Activated T-cell treated with anti-CD3 and anti-CD28 coated beads, Interleukin-2, amount 50 U/mL, for 72 hours (primary cell): ENCODE measurements around the gene TMEM150B. TPM values are rescaled to one million over a fixed set of nuclear protein-coding genes. Genes with fewer than 3 reads are reported as not detected.

Experiments
- ATAC-seq, 2 donors: fragments of 150-1000 bp; cut with Tn5 transposase; replicated peaks in 1 of 2; 2 replicates each; pipeline ENCODE4 v1.10.0; 2021; ENCODE audit warnings: moderate library complexity in 2 of 2, mild to moderate bottlenecking in 1 of 2
- DNase-seq, 2 donors: peaks; one replicate each; pipeline ENCODE4 v3.0.0; 2021 to 2022; ENCODE audit warnings: mixed read lengths in 1 of 2
- H3K27ac Mint-ChIP-seq: one replicate; pipeline ENCODE4 v1.8.0; 2022; ENCODE audit warnings: mild to moderate bottlenecking, moderate library complexity, mixed read lengths
- H3K27me3 Mint-ChIP-seq: one replicate; pipeline ENCODE4 v1.8.0; 2022; ENCODE audit warnings: low read depth, mixed read lengths
- H3K36me3 Mint-ChIP-seq, 2 donors: one replicate each; pipeline ENCODE4 v1.8.0; 2022; ENCODE audit warnings: mixed read lengths in 2 of 2, mild to moderate bottlenecking in 1 of 2; ENCODE audit not compliant: insufficient read depth in 2 of 2
- H3K4me1 Mint-ChIP-seq: one replicate; pipeline ENCODE4 v1.8.0; 2022; ENCODE audit warnings: low read depth, mixed read lengths
- H3K4me3 Mint-ChIP-seq, 2 donors: one replicate each; pipeline ENCODE4 v1.8.0; 2022; ENCODE audit warnings: mild to moderate bottlenecking in 2 of 2, mixed read lengths in 2 of 2, moderate library complexity in 2 of 2
- H3K9me3 Mint-ChIP-seq, 2 donors: one replicate each; pipeline ENCODE4 v1.8.0; 2022; ENCODE audit warnings: mixed read lengths in 2 of 2
- total RNA-seq, 2 donors: library from RNA; stranded (reverse); gene quantifications; one replicate each; pipeline ENCODE4 v1.2.3, GENCODE V29; 2022

The TMEM150B gene
- total RNA-seq: not detected

- H3K4me3 Mint-ChIP-seq: no peak within 1 kb of the TSS
- H3K27ac Mint-ChIP-seq: no peak within 1 kb of the TSS
- H3K9me3 Mint-ChIP-seq: no peaks in the 10 kb centered on the region
- no peaks in the 10 kb centered on the region for H3K4me1 Mint-ChIP-seq
- ATAC-seq (no peak), DNase-seq (no peak)
- H3K27me3 Mint-ChIP-seq: peaks cover 21% of the 10 kb centered on the region
- H3K36me3 Mint-ChIP-seq: no peaks in the 10 kb centered on the region
Observed at GRCh38 chr19:55325172-55325571, at the start of gene TMEM150B. Gene TMEM150B, minus strand, starts transcription at chr19:55325341. Its CDS starts 4,305 bp downstream, at chr19:55321036.

GRCh38 chr19:55373993-55374757 lies 49.0 kb upstream of the TMEM150B start:
- H3K4me3 Mint-ChIP-seq: peak overlapping the region in 1 of 2 donors; percentile 38
- ATAC-seq: no peak
- H3K9me3 Mint-ChIP-seq: no peaks in the 10 kb centered on the region
- no peak overlapping the region for H3K27ac Mint-ChIP-seq
- DNase-seq: no peak
- peaks cover 4 to 6% of the 10 kb centered on the region in 2 donors for H3K36me3 Mint-ChIP-seq
- peaks cover 20% of the 10 kb centered on the region for H3K4me1 Mint-ChIP-seq
- H3K27me3 Mint-ChIP-seq: peaks cover 36% of the 10 kb centered on the region

GRCh38 chr19:55373306-55373992 lies 48.3 kb upstream of the TMEM150B start:
- Mint-ChIP-seq H3K4me3 (peak overlapping the region in 1 of 2 donors; percentile 38), H3K36me3 (peaks cover 4 to 6% of the 10 kb centered on the region in 2 donors), H3K27ac (no peak overlapping the region), H3K4me1 (peaks cover 19% of the 10 kb centered on the region), H3K27me3 (peaks cover 36% of the 10 kb centered on the region), H3K9me3 (no peaks in the 10 kb centered on the region)
- no peak for ATAC-seq
- DNase-seq: no peak

- Mint-ChIP-seq H3K4me1 (peaks cover 19% of the 10 kb centered on the region), H3K36me3 (peaks cover 4 to 6% of the 10 kb centered on the region in 2 donors), H3K27ac (no peak overlapping the region), H3K9me3 (no peaks in the 10 kb centered on the region), H3K27me3 (peaks cover 36% of the 10 kb centered on the region), H3K4me3 (peak overlapping the region; percentile 32 to 43)
- DNase-seq: peak; percentile 69 to 76
- ATAC-seq: peak; percentile 78 to 79
Observed at GRCh38 chr19:55372316-55373081, 47.4 kb upstream of the TMEM150B start.

- Mint-ChIP-seq H3K9me3 (no peaks in the 10 kb centered on the region), H3K27me3 (peaks cover 36% of the 10 kb centered on the region), H3K27ac (no peak within 1 kb of the TSS)
Observed at GRCh38 chr19:55370305-55370988, 45.3 kb upstream of the TMEM150B start, which contains the start of gene IL11. Gene IL11, minus strand, starts transcription at chr19:55370463. Its CDS starts 153 bp downstream, at chr19:55370310.

GRCh38 chr19:55369653-55370304 lies 44.6 kb upstream of the TMEM150B start:
- DNase-seq (peak; percentile 49 to 63), ATAC-seq (peak; percentile 55 to 56)
- peaks cover 19% of the 10 kb centered on the region for H3K4me1 Mint-ChIP-seq
- peak overlapping the region; percentile 83 to 90 for H3K4me3 Mint-ChIP-seq
- no peaks in the 10 kb centered on the region for H3K9me3 Mint-ChIP-seq
- peaks cover 36% of the 10 kb centered on the region for H3K27me3 Mint-ChIP-seq
- H3K27ac Mint-ChIP-seq: no peak overlapping the region
- peaks cover 4 to 6% of the 10 kb centered on the region in 2 donors for H3K36me3 Mint-ChIP-seq

More at GRCh38 chr19:55370305-55370988, 45.3 kb upstream of the TMEM150B start, which contains the start of gene IL11:
- H3K4me1 Mint-ChIP-seq: peaks cover 19% of the 10 kb centered on the region
- DNase-seq (no peak), ATAC-seq (peak; percentile 5 to 8)
- peaks cover 4 to 6% of the 10 kb centered on the region in 2 donors for H3K36me3 Mint-ChIP-seq
- peak within 1 kb of the TSS; percentile 83 to 90 for H3K4me3 Mint-ChIP-seq

GRCh38 chr19:55368701-55369563 lies 43.8 kb upstream of the TMEM150B start:
- Mint-ChIP-seq H3K9me3 (no peaks in the 10 kb centered on the region), H3K4me3 (peak overlapping the region; percentile 36 to 61), H3K27ac (no peak overlapping the region), H3K36me3 (peaks cover 4 to 6% of the 10 kb centered on the region in 2 donors), H3K4me1 (peaks cover 19% of the 10 kb centered on the region), H3K27me3 (peaks cover 34% of the 10 kb centered on the region)
- ATAC-seq (peak; percentile 39 to 48), DNase-seq (peak; percentile 53 to 57)

GRCh38 chr19:55368106-55368505 lies 43.0 kb upstream of the TMEM150B start:
- Mint-ChIP-seq H3K27ac (no peak overlapping the region), H3K4me3 (no peak overlapping the region), H3K9me3 (no peaks in the 10 kb centered on the region), H3K4me1 (peaks cover 14% of the 10 kb centered on the region), H3K36me3 (peaks cover 4 to 6% of the 10 kb centered on the region in 2 donors), H3K27me3 (peaks cover 28% of the 10 kb centered on the region)
- ATAC-seq (no peak), DNase-seq (no peak)

- no peaks in the 10 kb centered on the region for H3K9me3 Mint-ChIP-seq
- no peak overlapping the region for H3K27ac Mint-ChIP-seq
- no peak for ATAC-seq
- peaks cover 8% of the 10 kb centered on the region for H3K4me1 Mint-ChIP-seq
- H3K4me3 Mint-ChIP-seq: no peak overlapping the region
- H3K27me3 Mint-ChIP-seq: peaks cover 22% of the 10 kb centered on the region
- peaks cover 4 to 6% of the 10 kb centered on the region in 2 donors for H3K36me3 Mint-ChIP-seq
- no peak for DNase-seq
Observed at GRCh38 chr19:55366790-55367189, 41.6 kb upstream of the TMEM150B start.

- Mint-ChIP-seq H3K27me3 (peaks cover 14% of the 10 kb centered on the region), H3K36me3 (peaks cover 4% of the 10 kb centered on the region in 2 donors), H3K27ac (no peak overlapping the region), H3K4me3 (no peak overlapping the region), H3K4me1 (peaks cover 6% of the 10 kb centered on the region), H3K9me3 (no peaks in the 10 kb centered on the region)
- no peak for DNase-seq
- no peak for ATAC-seq
Observed at GRCh38 chr19:55365964-55366363, 40.8 kb upstream of the TMEM150B start.

- Mint-ChIP-seq H3K27me3 (peaks cover 7% of the 10 kb centered on the region), H3K27ac (no peak overlapping the region), H3K4me1 (no peaks in the 10 kb centered on the region), H3K4me3 (no peak overlapping the region), H3K36me3 (peaks cover 2% of the 10 kb centered on the region in 2 donors), H3K9me3 (no peaks in the 10 kb centered on the region)
- ATAC-seq: no peak
- no peak for DNase-seq
Observed at GRCh38 chr19:55365245-55365644, 40.1 kb upstream of the TMEM150B start.
